Cardiac septum (tissue), 1 donor: ENCODE results near the gene SYK. TPM values are rescaled to one million over a fixed set of nuclear protein-coding genes. Genes with fewer than 3 reads are reported as not detected.
"Not testable (repeated sequence)": the region's sequence is repeated elsewhere in the genome, so short reads cannot be mapped to it uniquely, and the experiment has no call there.

ENCODE experiments used
- DNase-seq: peaks from one replicate; pipeline ENCODE4 v3.0.0-alpha.2; 2020; ENCODE audit warnings: low spot score
- intact Hi-C: fragments of 100-400 bp; cut with DNase I; formaldehyde crosslinking; loops from one replicate; pipeline ENCODE4 v1.14.0; 2022
- long read RNA-seq: library from polyadenylated mRNA; unstranded; transcript quantifications from one replicate; pipeline ENCODE4 v2.0.0, GENCODE V29; 2021
- total RNA-seq: library from RNA; stranded (reverse); fragmentation: NEBNext Ultra II Directional; extraction: Animal tissue kit (Norgen Biotek cat#: 25700); gene quantifications from one replicate; pipeline ENCODE4 v1.2.1, GENCODE V29; 2021
- donor health status: DM: no; HTN: no; CAD: no.

The SYK gene
- total RNA-seq: 4.7 TPM
- long read RNA-seq, full-length matches to known transcripts: 1 of 1 reads
- long read RNA-seq, partial matches to known transcripts: 0 of 1 reads
- long read RNA-seq, other reads (novel, unspliced or antisense): 0 of 1 reads

DNA sequence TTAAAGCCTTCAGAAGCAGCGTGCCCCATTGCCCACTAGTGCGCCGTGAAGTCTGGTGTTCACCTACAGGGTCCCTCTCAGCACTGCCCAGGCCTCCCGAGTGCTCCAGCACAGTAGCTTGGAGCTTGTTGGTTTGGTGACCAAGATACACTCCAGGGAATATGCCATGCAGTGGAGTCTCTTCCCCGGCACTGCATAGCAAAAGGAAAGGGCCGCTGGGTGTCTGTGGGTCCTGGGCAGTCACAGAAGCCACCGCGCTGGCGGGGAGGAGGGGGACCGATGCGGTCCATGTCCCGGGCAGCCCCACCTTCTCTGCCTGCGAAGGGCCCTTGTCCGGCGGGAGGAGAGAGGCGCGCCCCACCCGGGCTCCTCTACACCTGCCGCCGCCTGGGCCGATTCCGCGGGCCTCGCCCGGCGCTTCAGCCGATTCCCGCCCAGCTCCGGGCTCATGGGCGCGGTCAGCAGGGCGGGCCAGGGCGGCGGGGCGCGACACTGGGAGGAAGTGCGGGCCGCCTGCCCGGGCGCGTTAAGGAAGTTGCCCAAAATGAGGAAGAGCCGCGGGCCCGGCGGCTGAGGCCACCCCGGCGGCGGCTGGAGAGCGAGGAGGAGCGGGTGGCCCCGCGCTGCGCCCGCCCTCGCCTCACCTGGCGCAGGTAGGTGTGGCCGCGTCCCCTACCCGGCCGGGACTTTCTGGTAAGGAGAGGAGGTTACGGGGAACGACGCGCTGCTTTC is at the start of gene SYK:
TSS of gene SYK (plus strand) at position 579 of the 732 bp plus-strand sequence. CDS start 42,080 bp downstream, outside the sequence.
- DNase-seq: peak; percentile 84
- intact Hi-C loops: no loop called here

DNA sequence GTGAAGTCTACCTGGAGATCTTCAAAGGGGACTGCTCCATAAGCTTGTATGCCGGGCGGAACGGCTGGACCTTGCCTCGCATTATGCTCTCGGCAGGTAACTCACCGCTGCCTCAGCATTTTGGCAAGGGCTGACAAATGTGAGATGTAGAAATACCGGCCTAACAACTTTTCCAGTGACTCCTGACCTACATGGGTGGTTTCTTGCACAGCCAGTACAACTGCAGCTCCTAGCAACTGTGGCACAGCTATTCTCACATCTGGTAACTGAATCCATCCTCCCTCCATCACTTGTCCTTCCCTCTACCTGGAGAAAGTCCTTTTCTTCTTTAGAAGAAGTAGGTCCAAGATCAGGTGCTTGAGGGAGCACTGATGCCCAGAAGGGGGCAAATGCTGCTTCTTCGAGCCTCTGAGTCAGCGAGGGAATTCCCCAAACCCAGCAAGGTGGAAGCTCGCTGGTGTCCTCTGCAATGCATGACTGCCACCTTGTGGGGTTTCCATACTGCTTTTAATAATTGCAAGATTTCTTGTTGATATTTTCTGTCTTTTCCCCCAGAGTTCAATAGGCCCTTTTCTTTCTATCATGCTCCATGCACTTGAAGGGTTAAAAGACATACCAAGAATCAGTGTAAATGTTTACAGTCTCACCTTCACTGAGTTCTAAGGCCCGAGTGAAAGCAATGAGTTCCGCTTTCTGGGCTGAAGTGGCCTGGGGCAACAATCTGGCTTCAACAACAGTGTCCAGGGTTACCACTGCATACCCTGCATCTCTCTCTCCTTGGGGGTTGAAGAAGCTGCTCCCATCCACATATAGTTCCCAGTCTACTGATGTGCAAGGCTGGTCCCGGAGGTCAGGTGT is 45.9 kb upstream of the SYK start:
- intact Hi-C loops, DNase-seq: not testable (repeated sequence)

- intact Hi-C loops: not testable (repeated sequence)
Observed at GRCh38 chr9:90760577-90760976, 41.0 kb upstream of the SYK start.

GRCh38 chr9:90766731-90767130 is 34.9 kb upstream of the SYK start:
- intact Hi-C loops: no loop called here
- DNase-seq: no peak

More at GRCh38 chr9:90760577-90760976, 41.0 kb upstream of the SYK start:
- DNase-seq: not testable (repeated sequence)

DNA sequence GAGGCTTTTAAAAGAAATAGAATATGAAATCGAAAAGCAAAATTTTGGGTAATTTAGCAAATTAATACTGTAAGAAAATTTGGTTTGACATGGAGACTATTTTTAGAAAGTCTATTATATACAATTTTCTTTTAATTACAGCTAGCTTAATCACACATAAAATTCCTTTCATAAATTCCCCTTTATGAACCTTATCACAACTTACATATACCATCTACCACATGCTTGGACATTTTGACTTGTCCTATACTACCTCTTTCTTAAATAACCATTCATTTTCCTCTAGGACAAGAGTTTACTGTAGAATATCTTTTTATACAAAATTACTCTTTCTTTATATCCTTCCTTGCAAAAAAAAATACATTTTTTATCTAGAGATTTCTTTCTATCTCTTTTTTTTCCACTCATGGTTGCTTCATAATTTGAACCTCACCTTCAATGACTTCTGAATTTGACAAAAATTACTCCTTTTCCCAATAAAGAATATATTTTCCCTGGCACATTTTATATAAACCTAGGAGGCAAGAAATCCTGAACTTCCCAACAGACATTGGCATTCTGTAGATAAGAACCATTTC is 34.0 kb upstream of the SYK start:
- intact Hi-C loops: no loop called here

DNA sequence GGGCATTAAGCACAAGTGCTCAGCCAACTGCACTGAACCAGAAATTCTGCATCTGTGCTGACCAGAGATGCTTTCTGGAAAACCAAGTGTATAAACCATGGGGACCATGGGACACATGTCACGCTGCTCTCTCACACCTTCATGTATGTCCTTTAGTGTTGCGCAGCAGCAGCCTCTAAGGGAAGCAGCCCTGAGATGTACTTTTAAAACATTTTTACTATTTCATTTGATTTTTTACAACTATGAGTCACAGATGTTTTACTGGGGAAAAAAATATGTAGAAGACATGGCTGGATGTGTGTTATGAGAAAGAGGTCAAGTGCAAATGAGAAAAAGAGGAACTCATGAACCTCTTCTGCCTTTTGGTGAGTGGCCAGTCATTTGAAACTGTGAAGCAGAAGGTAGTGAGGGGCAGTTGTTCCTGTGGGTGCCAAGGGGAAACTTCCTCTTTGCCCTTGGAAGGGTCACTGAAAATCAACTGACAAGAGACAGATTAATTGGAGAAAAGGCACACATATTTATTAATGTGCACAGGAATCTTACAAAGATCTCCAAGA is 31.4 kb upstream of the SYK start:
- DNase-seq: no peak
- intact Hi-C loops: no loop called here

More for the DNA sequence above, 34.0 kb upstream of the SYK start:
- no peak for DNase-seq

- DNase-seq: no peak
- intact Hi-C loops: no loop called here
Observed at GRCh38 chr9:90770927-90771326, 30.7 kb upstream of the SYK start.

GRCh38 chr9:90772386-90772785 is 29.2 kb upstream of the SYK start:
- intact Hi-C loops: no loop called here
- DNase-seq: no peak

- intact Hi-C loops: no loop called here
Observed at GRCh38 chr9:90773617-90774016, 28.0 kb upstream of the SYK start.

DNA sequence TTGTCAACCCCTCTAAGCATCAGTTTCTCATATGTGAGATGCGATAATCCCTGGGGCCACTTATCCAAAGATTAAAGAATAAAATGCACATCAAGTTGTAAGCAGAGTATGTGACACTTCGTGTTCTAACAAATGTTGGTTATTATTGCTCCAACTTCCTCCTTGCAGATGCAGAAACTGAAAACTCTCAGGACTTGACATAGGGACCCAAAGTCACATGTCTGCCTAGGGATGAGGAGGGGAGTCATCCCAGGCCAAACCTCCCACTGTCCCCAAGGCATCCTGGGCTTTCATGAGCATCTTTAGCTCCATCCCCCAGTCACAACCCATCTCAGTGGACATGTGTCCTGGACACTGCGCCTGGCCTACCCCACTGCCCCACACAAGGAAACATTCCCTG is 27.5 kb upstream of the SYK start:
- no peak for DNase-seq
- intact Hi-C loops: no loop called here

More at GRCh38 chr9:90773617-90774016, 28.0 kb upstream of the SYK start:
- no peak for DNase-seq

DNA sequence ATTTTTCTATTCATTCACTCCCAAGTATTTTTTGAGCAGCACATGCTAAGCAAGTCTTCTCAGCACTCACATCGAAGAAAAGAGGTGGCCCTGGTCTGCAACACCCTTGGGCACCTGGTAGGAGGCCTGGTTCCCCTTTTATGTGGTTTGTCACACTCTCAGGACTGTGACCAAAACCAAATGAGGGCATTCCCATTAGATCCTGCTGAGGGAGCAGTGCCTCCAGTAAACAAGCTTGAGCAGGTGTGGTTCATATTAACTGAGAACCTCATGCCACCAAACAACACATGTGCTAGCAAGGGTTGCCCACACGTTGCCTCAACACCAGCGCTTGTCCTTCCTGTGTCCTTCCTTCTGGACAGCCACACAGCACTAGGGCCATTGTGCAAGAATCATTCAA is 26.9 kb upstream of the SYK start:
- intact Hi-C loops: no loop called here
- DNase-seq: no peak

GRCh38 chr9:90775657-90776056 is 26.0 kb upstream of the SYK start:
- DNase-seq: no peak
- intact Hi-C loops: no loop called here

- intact Hi-C loops: no loop called here
- no peak for DNase-seq
Observed at GRCh38 chr9:90778746-90779145, 22.9 kb upstream of the SYK start.

DNA sequence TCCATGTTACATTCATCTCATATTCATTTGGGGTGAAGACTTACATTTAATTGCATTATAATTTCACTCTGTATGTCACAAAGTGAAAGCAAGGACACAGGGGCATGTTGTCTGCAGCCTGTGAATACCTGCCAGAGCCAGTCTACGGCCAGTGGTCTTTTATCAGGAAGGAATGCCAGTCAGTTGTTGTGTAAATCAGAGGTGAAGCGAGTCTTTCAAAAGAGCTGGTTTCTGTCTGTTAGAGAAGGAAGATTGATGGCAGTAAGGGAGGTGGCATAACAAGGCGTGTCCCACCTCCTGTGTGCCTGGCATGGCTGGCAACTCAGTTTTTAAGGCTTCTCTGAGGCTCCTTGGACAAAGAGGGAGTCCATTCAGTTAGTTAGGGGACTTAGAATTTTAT is 18.1 kb upstream of the SYK start:
- DNase-seq: no peak
- intact Hi-C loops: no loop called here

DNA sequence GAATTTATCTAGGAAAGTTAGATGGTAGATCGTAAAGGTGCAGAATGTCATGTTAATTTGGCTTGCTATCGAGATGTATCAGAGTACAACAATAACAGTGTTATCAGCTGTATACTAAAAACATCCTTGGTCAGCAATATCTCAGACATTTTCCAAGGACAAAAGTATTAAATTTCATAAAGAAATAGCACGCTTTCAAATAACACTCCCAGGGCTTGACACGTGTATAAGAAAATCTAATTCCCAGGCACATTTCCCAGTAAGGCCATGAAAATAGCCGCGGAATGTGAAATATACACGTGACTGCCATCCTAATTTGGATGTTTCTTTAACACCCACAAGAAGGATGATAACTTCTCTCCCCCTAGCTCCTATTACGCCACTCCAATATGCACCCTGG is 17.7 kb upstream of the SYK start:
- intact Hi-C loops: no loop called here
- DNase-seq: no peak

DNA sequence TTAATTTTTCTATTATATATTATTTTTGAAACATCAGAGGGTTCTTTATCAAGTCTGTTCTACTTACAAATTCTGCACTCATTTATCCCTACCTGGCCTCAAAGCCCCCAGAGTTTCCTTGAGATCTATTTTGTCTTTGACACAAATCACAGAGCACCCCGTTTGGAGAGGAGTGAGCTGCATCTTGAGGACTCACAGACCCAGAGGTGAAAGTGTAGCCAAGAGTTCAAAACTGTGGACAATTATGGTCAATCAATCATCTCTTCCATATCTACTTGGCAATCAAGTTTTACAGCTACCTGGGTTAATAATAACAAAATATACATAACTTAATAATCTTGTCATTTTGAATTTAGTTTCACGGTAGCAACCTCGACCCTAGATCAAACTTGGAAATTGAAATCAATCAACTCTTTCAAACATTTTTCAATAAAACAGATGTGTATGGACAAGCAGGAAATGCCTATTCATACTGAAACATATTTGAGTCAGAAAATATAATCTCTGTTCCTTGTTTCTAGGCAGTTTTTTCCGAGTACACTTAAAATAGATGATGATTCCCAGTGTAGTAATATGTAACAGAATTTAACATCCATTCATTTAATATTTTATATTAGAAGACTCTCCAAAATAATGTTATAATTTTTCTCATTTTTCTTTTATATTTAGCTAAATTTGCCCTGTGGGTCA is 13.7 kb upstream of the SYK start:
- intact Hi-C loops: no loop called here
- DNase-seq: no peak

DNA sequence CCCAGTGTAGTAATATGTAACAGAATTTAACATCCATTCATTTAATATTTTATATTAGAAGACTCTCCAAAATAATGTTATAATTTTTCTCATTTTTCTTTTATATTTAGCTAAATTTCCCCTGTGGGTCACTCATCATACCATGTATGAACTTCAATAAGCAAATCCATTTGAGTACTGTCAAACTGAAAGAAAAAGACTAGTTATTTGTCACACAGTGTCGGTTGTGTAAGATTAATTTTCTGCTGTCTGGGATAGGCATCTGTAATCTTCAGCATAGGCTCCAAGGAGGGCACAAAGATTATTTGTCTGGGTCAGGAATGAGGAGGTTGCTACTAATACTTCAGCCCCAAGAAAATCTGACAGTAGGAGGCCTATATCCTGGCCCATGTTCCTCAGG is 13.1 kb upstream of the SYK start:
- DNase-seq, intact Hi-C loops: not testable (repeated sequence)

- no peak for DNase-seq
- intact Hi-C loops: no loop called here
Observed at GRCh38 chr9:90789408-90789807, 12.2 kb upstream of the SYK start.

DNA sequence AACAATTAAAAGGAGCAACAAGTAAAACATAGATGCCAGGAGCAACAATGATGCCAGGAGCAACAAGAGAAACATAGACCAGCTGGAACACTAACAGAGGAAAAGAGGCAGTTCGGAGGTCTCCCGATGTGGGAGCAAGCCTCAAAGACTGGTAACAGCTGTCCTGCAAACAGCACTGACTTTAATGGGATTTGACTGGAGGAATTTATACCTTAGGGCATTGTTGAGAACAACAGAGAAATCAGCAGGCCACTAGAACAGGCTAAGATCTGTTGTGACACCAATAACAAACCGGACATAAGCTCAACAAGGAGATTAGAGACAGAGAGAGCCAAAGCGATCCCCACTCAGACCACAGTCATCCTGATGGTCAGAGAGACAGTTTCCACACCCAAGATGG is 11.8 kb upstream of the SYK start:
- no peak for DNase-seq
- intact Hi-C loops: no loop called here
